ENCODE measurements around the gene BTLA.
"Not testable (repeated sequence)": the region's sequence is repeated elsewhere in the genome, so short reads cannot be mapped to it uniquely, and the experiment has no call there.

Gene BTLA

DNA sequence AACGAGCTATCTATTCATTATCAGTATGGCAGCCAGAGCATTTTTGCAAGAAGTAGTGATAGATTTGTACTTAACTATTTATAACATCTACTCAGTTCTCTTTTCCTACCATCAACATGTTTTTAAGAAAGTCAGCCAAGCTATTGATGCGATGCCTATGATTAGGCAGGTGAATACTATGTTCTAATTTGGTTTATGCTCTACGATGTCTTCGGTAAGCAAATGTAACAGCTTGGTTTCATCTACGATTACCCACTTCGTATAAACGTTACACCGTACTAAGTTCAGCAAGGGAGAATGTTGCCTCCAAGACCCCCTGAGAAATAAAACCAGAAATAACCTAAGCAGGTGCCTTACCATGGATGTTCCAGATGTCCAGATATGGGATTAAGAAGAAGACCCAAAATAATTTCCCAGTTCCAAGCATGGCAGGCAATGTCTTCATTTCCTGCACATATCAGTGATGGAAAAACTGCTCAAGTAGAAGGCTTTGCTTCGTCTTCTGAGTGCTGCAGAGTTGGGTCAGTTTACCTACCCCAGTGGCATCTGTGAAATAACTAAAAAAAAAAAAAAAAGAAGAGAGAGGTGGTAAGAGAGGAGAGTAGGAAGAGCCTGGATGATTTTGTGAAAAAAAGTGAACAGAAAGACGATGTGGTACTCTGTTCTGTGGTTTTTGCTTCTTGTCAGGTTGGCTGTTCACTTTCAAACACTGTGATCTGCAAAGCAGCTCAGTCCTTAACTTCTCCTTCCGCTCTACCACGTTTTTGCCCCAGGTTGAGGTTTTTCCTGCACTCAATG lies at the start of gene BTLA:
Gene BTLA, minus strand, starts transcription at position 559 of the 798 bp plus-strand sequence. Its CDS starts 114 bp downstream, at position 445.
- DNase-seq (ENCODE audit: low read depth): no peak

DNA sequence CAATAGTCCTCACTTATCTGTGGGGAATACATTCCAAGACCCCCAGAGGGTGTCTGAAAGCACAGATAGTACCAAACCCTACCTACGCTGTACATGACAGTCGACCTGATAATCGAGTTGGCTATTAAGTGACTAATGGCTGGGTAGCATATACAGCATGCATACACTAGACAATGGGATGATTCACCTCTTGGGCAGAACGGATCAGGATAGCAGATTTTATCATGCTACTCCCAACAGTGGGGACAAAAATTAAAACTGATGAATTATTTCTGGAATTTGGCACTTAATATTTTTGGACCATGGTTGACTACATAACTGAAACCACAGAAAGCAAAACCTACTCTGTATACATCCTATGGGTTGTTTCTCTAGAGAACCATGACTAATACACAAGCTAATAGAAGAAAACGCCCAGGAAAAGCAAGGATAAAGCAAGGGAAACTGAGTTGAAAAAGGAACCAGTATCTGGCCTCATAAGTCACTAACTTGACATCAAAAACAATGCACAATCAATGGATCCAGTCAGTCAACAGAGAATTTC lies 47.0 kb upstream of the BTLA start:
- DNase-seq (ENCODE audit: low read depth): no peak

GRCh38 chr3:112539825-112540650 lies 40.8 kb upstream of the BTLA start:
- DNase-seq (ENCODE audit: low read depth): no peak

DNA sequence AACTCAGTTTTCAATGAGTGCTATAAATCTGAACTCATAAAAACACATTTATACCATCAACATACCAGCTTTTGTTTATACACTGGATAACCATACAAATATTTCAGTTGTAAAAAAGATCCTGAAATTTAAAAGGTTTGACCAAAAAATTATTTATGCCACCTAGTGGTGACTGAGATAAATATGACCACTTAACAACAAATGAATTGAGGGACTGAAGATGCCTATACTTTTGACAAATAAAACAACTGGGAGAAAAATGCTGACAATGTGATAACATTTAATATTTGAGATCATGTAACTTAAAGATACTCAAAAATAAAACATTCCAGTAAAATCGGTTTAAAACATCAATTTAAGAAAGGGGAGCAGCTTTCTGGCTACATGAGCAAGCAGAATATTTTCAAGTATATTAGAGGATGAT lies 32.1 kb upstream of the BTLA start:
- DNase-seq (ENCODE audit: low read depth): no peak

DNA sequence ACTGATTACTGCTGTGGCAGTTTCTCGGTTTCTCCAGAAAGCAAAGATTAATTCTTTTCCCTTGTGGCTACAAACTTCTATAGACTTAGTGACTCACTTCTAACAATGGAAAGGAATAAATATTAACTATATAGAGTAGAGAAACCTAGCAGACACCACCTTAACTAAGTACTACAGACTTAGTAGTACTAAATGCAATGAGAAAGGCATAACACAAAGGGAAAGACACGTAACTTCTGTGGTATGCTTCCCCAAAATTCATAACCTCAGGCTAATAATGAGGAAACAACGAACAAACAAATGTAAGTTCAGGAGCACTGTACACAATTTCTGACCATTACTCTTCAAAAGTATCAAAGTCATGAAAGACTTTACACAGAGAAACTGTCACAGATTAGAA lies 31.3 kb upstream of the BTLA start:
- DNase-seq (ENCODE audit: low read depth): no peak

GRCh38 chr3:112524127-112524526 lies 24.9 kb upstream of the BTLA start:
- not testable (repeated sequence) for DNase-seq (ENCODE audit: low read depth)

- no peak for DNase-seq (ENCODE audit: low read depth)
Measured at GRCh38 chr3:112519424-112520001, 20.2 kb upstream of the BTLA start.

DNA sequence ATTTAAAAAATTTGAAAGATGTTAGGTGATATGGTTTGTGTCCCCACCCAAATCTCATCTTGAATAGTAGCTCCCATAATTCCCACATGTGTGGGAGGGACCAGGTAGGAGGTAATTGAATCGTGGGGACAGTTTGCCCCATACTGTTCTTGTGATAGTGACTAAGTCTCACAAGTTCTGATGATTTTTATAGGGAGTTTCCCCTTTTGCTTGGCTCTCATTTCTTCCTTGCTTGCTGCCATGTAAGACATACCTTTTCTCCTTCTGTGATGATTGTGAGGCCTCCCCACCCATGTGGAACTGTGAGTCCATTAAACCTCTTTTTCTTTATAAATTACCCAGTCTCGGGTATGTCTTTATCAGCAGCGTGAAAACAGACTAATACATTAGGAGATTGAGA lies 19.7 kb upstream of the BTLA start:
- DNase-seq (ENCODE audit: low read depth): not testable (repeated sequence)

GRCh38 chr3:112514527-112515128 lies 15.4 kb upstream of the BTLA start:
- DNase-seq (ENCODE audit: low read depth): no peak

GRCh38 chr3:112512320-112512719 lies 13.0 kb upstream of the BTLA start:
- DNase-seq (ENCODE audit: low read depth): no peak

DNA sequence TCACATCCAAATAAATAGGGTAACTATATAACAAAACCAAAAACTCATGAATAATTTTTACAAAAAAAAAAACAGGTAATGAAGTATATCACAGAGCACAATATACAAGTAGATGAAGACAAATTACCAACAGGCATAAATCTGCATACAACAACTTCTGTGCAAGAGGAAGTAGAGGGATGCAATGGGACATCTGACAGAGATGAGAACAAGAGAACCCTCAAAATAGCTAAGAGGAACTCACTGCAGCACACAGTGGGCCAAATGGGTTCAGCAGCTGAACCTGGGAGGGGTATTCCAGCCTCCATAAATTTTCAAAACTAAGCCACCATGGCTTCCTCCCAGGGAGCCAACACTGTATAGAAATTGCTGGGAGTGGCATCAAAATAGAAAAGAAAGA lies 9.6 kb upstream of the BTLA start:
- no peak for DNase-seq (ENCODE audit: low read depth)

DNA sequence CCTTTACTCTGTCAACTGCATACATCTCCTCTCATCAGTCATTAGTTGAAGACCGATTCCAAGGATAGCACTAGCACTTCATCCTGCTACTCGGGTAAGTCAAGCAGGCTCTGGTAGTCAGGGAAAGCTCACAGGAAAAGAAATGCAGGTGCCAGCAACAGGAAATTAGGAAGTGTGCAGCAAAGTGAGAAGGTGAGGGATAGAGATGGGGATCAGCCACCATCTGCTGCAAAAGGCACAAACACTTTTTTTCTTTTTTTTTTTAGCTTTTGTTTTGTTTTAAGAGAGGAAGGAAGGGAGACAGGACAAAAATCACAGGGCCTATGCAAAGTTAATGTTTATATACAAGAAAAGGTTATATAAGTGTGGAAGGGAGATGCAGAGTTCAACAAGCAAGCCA lies 9.0 kb upstream of the BTLA start:
- DNase-seq (ENCODE audit: low read depth): no peak

GRCh38 chr3:112505907-112506306 lies 6.6 kb upstream of the BTLA start:
- no peak for DNase-seq (ENCODE audit: low read depth)

- no peak for DNase-seq (ENCODE audit: low read depth)
Measured at GRCh38 chr3:112504123-112504522, 4.9 kb upstream of the BTLA start.

- no peak for DNase-seq (ENCODE audit: low read depth)
Measured at GRCh38 chr3:112503304-112503972, 4.2 kb upstream of the BTLA start.

GRCh38 chr3:112500621-112501020 lies 1.3 kb upstream of the BTLA start:
- no peak for DNase-seq (ENCODE audit: low read depth)

GRCh38 chr3:112497897-112498548 lies 1.2 kb downstream of the BTLA start:
- no peak for DNase-seq (ENCODE audit: low read depth)

GRCh38 chr3:112496366-112497067 lies 2.8 kb downstream of the BTLA start:
- DNase-seq (ENCODE audit: low read depth): no peak

- not testable (repeated sequence) for DNase-seq (ENCODE audit: low read depth)
Measured at GRCh38 chr3:112494448-112494767, 4.9 kb downstream of the BTLA start.

- DNase-seq (ENCODE audit: low read depth): no peak
Measured at GRCh38 chr3:112492124-112492523, 7.1 kb downstream of the BTLA start.

DNA sequence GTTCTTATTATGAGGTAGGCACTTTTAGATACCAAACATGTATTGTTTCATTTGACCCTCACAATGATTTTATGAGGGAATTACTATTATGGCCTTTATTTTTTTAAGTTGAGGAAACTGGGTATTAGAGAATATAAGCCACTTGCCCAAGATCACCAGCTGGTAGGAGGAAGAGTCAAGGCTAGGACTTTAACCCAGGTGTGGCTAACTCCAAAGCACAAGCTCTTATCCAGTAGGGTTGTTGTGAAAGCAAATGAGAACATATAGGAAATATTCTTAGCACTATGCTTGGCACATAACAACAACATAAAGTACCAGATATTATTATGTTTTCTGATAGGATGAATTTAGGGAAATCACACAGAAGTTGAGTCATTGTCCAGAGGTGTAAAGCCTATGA lies 7.9 kb downstream of the BTLA start:
- DNase-seq (ENCODE audit: low read depth): no peak
